RWPE1 (cell line): ENCODE data around the gene EDARADD.
A peak's percentile ranks its signal among the peaks of the same experiment; 100 is the strongest.

ENCODE experiments used
- CTCF ChIA-PET: fragments of 350-600 bp; sonication (Branson Sonifier 250); formaldehyde crosslinking; extraction: SDS; loops from one replicate; lab custom pipeline; 2021; lab: Yijun Ruan, JAX
- POLR2A ChIA-PET: fragments of 400-600 bp; formaldehyde crosslinking; extraction: SDS; loops from one replicate; lab custom pipeline; 2020; ENCODE audit warnings: antibody characterized with exemption; ENCODE audit not compliant: low non-redundant PET; lab: Yijun Ruan, JAX
- DNase-seq: peaks from one replicate; pipeline ENCODE4 v3.0.0; 2012; ENCODE audit warnings: low spot score
- H3K27ac ChIP-seq: fragments of 450-650 bp; 2 replicates; pipeline ENCODE4 v1.5.1; 2017
- TF ChIP-seq, protein P1 (sequence below): fragments of 450-650 bp; conservative IDR thresholded peaks from 2 replicates; pipeline ENCODE4 v1.5.1; 2017; ENCODE audit warnings: low read depth, mild to moderate bottlenecking

Gene EDARADD

DNA sequence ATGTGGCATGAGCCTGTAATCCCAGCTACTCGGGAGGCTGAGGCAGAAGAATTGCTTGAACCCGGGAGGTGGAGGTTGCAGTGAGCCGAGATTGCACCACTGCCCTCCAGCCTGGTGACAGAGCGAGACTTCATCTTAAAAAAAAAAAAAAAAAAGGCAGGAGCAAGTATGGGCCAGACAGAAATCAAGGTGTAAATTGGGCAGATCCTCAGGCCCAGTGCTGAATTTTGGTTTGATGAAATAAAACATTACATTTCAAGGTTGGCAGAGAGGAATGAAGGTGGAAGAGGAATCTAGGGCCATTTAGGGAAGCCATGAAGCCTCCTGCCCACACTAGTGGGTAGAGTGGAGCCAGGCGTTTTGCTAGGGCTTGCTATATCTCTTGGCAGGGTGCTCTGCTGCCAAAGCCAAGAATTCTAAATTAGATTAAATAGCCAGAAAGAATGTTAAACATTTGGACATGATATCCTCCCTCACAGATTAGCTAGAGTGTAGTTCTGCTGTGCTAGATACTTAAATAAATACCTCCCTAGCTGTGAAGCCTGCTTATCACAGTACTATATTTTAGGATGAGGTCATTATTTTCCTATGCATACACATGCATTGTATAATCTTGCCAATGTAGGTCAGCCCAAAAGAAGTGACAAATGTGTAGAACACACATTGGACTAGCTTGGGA is 113.1 kb downstream of the EDARADD start:
- CTCF ChIA-PET: interaction anchor here (1.1 kb wide), 1 partner anchor 12 kb away, joined by 3 read pairs; no protein-coding TSS in a partner anchor
- TF ChIP-seq, protein P1, sequence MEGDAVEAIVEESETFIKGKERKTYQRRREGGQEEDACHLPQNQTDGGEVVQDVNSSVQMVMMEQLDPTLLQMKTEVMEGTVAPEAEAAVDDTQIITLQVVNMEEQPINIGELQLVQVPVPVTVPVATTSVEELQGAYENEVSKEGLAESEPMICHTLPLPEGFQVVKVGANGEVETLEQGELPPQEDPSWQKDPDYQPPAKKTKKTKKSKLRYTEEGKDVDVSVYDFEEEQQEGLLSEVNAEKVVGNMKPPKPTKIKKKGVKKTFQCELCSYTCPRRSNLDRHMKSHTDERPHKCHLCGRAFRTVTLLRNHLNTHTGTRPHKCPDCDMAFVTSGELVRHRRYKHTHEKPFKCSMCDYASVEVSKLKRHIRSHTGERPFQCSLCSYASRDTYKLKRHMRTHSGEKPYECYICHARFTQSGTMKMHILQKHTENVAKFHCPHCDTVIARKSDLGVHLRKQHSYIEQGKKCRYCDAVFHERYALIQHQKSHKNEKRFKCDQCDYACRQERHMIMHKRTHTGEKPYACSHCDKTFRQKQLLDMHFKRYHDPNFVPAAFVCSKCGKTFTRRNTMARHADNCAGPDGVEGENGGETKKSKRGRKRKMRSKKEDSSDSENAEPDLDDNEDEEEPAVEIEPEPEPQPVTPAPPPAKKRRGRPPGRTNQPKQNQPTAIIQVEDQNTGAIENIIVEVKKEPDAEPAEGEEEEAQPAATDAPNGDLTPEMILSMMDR: no peak
- POLR2A ChIA-PET: no interaction called here
- H3K27ac ChIP-seq: peak overlapping the region; percentile 58
- DNase-seq: no peak

DNA sequence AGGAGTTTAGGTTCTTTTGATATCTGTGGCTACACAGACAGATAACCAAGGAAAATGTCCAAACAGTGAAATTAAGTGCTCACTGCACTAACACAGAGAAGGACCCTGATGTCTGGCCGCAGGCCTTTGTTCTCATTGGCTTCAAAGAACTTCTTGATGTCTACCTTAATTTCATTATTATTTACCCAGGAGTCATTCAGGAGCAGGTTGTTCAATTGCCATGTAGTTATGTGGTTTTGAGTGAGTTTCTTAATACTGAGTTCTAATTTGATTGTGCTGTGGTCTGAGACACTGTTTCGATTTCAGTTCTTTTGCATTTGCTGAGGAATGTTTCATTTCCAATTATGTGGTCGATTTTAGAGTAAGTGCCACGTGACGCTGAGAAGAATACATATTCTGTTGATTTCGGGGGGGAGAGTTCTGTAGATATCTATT is 114.5 kb downstream of the EDARADD start:
- ChIA-PET CTCF (interaction anchor here (1.1 kb wide), 1 partner anchor 13 kb away, joined by 3 read pairs; no protein-coding TSS in a partner anchor), POLR2A (no interaction called here)
- DNase-seq: no peak

DNA sequence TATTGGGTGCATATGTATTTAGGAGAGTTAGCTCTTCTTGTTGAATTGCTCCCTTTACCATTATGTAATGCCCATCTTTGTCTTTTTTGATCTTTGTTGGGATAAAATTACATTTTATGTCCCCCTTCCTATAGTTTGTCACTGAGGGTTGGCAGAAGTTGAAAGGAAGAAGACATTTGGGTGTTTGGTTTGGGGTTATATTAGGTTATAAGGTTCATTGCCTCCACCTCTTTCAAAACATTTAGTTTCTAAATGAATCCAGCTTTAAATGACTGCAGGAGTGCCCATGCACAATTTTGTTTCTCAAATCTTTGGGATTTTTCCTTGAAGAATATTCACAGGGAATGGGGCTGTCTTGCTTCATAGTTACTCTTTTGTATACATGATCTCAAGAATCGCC is 115.1 kb downstream of the EDARADD start:
- POLR2A ChIA-PET: no interaction called here
- H3K27ac ChIP-seq: no peak overlapping the region
- CTCF ChIA-PET: no interaction called here
- TF ChIP-seq, protein P1: no peak
- no peak for DNase-seq

More for the DNA sequence above, 114.5 kb downstream of the EDARADD start:
- no peak overlapping the region for H3K27ac ChIP-seq
- TF ChIP-seq, protein P1: no peak

DNA sequence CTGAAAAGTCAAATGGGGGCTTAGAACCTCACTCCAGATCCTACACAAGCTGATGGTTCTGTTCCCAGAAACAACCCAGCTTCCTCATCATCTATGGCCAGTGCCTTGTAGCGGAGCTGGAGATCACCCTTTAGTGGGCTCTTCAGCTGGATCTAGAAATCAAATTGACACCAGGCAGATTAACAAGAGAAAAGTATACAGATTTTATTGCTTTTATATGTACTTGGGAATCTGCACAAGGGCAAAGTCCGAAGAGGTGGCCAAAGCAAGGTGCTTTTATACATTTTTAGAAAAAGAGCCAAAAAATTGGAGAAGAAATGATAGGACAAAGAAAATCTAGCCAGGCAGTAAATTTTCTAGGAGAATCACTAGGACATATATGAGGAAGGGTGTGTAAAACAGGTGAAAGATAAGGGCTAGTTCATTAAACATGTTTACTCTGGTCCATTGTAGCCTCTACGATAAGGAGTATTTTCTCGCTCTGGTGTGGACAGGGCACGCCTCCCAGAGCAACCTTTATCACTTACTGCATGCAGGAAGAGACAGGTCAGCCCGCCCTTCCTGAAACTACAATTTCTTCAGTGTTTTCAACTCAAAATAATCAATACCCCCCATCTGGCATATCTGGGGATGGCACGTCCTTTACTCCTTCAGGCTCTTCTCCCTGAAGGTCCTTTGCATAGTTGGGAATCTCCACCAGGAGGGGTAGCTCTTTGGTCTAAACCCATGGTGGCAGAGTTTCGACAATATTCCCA is 115.7 kb downstream of the EDARADD start:
- no peak overlapping the region for H3K27ac ChIP-seq
- DNase-seq: no peak
- TF ChIP-seq, protein P1: no peak
- POLR2A ChIA-PET: no interaction called here
- CTCF ChIA-PET: no interaction called here

DNA sequence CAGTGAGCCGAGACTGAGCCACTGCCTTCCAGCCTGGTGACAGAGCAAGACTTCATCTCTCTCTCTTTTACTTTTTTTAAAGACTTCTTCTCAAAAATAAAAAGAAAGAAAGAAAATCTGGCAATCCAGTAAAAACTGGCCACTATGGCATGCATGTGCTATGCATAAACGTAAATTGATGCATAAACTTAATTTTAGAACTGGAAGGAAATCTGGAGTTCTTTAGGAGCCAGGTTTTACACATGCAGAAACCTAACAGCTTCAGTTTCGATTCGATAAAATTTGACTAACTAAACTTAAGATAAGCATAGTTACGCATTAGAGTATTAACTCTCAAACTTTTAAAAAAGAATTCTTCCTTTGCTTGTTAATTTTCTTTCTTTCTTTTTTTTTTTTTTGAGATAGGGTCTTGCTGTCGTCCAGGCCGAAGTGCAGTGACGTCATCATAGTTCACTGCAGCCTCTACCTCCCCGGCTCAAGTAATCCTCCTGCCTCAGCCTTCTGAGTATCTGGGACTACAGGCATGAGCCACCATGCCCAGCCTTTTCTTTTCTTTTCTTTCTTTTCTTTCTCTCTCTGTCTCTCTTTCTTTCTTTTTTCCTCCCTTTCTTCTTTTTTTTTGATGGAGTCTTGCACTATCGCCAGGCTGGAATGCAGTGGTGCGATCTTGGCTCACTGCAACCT is 117.8 kb downstream of the EDARADD start:
- ChIA-PET CTCF (no interaction called here), POLR2A (no interaction called here)
- H3K27ac ChIP-seq: no peak overlapping the region
- TF ChIP-seq, protein P1: no peak
- no peak for DNase-seq
